Measurements from ENCODE around the gene PLXNC1. TPM values are rescaled to one million over a fixed set of nuclear protein-coding genes. Genes with fewer than 3 reads are reported as not detected.

PLXNC1 gene
- polyA plus RNA-seq, 3 donors = 0.84 to 4.6 (median 3.2) TPM

GRCh38 chr12:94190623-94191022, 42.2 kb downstream of the PLXNC1 start:
- 46 to 85% (median 48%) methylated on average over 2 of the region's 2 CpGs for WGBS, 3 donors
- no peak overlapping the region for H3K27ac ChIP-seq (ENCODE audit: low read depth, low read length)

- H3K27ac ChIP-seq (ENCODE audit: low read depth, low read length) = no peak overlapping the region
- WGBS, 3 donors = 93 to 98% (median 97%) methylated on average over 2 of the region's 2 CpGs
Observed at GRCh38 chr12:94191023-94191422, 42.6 kb downstream of the PLXNC1 start.

GRCh38 chr12:94191811-94192210, 43.4 kb downstream of the PLXNC1 start:
- no peak overlapping the region for H3K27ac ChIP-seq (ENCODE audit: low read depth, low read length)
- 95 to 98% (median 97%) methylated on average over 1 of the region's 1 CpG for WGBS, 3 donors

GRCh38 chr12:94192506-94192905, 44.1 kb downstream of the PLXNC1 start:
- no peak overlapping the region for H3K27ac ChIP-seq (ENCODE audit: low read depth, low read length)

GRCh38 chr12:94193168-94193567, 44.8 kb downstream of the PLXNC1 start:
- H3K27ac ChIP-seq (ENCODE audit: low read depth, low read length) = no peak overlapping the region
- 71 to 90% (median 75%) methylated on average over 3 of the region's 3 CpGs for WGBS, 3 donors

- 94 to 97% (median 96%) methylated on average over 6 of the region's 6 CpGs for WGBS, 3 donors
- H3K27ac ChIP-seq (ENCODE audit: low read depth, low read length) = no peak overlapping the region
Observed at GRCh38 chr12:94195483-94195882, 47.1 kb downstream of the PLXNC1 start.

GRCh38 chr12:94198469-94198868, 50.1 kb downstream of the PLXNC1 start:
- WGBS, 3 donors = 83 to 89% (median 85%) methylated on average over 5 of the region's 5 CpGs
- H3K27ac ChIP-seq (ENCODE audit: low read depth, low read length) = no peak overlapping the region

- WGBS, 3 donors = 78 to 82% (median 82%) methylated on average over 9 of the region's 9 CpGs
- no peak overlapping the region for H3K27ac ChIP-seq (ENCODE audit: low read depth, low read length)
Observed at GRCh38 chr12:94198872-94199271, 50.5 kb downstream of the PLXNC1 start.

DNA sequence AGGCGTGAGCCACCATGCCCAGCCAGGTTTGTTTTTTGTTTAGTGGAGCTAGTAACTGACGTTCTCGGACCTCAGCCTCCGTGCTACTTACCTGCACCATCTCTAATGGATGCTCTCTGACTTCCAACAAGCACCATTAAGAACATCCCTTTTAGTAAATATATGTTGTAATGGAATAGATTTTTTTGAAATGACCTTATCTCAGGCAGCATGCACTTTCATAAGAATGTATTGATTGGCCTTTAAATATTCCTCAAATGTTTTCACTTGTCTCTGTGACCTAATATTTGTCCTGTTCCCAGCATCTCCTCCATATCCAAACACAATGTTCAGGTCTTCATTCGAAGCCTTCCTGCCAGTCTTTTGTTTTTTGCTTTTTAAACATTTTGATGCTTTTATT, 51.7 kb downstream of the PLXNC1 start:
- H3K27ac ChIP-seq (ENCODE audit: low read depth, low read length) = no peak overlapping the region
- 81 to 95% (median 87%) methylated on average over 5 of the region's 5 CpGs for WGBS, 3 donors

DNA sequence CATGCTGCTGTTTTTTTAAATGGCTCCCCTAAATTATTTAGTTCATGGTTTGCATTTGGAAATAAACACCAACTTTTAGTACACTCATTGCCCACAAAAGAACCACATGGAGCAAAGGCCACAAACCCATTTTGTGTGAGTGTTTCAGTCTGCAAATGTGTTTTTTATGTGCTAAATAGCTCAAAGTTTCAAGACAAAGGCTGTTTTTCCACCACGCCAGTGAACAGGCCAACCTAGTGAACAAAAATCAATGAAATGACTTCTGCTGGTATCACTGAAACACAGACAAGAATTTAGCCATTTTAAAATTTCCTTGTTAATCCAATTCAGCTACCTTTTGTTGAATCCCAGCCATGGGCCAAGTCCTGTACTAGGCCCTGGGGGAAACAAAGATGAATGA, 52.3 kb downstream of the PLXNC1 start:
- H3K27ac ChIP-seq (ENCODE audit: low read depth, low read length) = no peak overlapping the region
- WGBS, 3 donors = 92 to 95% (median 94%) methylated on average over 1 of the region's 1 CpG

- WGBS, 3 donors = 85 to 88% (median 86%) methylated on average over 7 of the region's 7 CpGs
- no peak overlapping the region for H3K27ac ChIP-seq (ENCODE audit: low read depth, low read length)
Observed at GRCh38 chr12:94202245-94203180, 54.1 kb downstream of the PLXNC1 start.

GRCh38 chr12:94203181-94203546, 54.8 kb downstream of the PLXNC1 start:
- H3K27ac ChIP-seq (ENCODE audit: low read depth, low read length) = no peak overlapping the region
- WGBS, 3 donors = 42 to 63% (median 48%) methylated on average over 2 of the region's 2 CpGs

DNA sequence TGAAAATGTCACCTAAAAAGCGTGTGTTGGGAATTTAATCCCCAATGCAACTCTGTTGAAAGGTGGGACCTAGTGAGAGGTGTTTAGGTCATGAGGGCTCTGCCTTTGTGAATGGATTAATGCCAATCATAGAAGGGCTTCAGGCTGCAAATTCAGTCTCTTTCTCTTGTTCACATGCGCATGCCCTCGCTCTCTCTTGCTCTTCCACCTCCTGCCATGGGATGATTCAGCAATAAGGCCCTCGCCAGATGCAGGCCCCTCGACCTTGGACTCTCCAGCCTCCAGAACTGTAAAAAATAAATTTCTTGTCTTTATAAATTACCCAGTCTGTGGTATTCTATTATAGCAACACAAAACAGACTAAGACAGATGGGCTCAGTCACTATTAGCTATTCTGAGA, 55.4 kb downstream of the PLXNC1 start:
- WGBS, 3 donors = 87 to 91% (median 88%) methylated on average over 5 of the region's 5 CpGs
- no peak overlapping the region for H3K27ac ChIP-seq (ENCODE audit: low read depth, low read length)

GRCh38 chr12:94204499-94205247, 56.3 kb downstream of the PLXNC1 start:
- 37 to 66% (median 38%) methylated on average over 4 of the region's 4 CpGs for WGBS, 3 donors
- H3K27ac ChIP-seq (ENCODE audit: low read depth, low read length) = no peak overlapping the region

DNA sequence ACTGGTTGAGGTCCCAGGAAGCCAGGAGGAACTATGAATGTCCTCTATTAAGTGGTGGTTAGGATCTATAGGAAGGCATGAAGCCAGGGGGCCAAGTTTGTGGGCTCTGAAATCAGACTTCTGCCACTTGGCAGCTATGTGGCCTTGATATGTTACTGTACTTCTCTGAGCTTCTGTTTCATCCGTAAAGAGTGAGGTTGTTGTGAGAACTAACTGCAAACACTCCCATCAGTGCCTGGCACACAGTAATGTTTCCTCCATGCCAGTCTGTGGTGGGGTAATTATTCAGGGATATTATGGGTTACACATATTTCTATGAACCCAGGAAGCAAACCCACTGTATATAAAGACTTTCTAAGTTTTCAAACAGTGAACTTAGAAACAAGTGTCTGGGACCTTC, 57.4 kb downstream of the PLXNC1 start:
- 50 to 73% (median 50%) methylated on average over 1 of the region's 1 CpG for WGBS, 3 donors
- H3K27ac ChIP-seq (ENCODE audit: low read depth, low read length) = no peak overlapping the region

DNA sequence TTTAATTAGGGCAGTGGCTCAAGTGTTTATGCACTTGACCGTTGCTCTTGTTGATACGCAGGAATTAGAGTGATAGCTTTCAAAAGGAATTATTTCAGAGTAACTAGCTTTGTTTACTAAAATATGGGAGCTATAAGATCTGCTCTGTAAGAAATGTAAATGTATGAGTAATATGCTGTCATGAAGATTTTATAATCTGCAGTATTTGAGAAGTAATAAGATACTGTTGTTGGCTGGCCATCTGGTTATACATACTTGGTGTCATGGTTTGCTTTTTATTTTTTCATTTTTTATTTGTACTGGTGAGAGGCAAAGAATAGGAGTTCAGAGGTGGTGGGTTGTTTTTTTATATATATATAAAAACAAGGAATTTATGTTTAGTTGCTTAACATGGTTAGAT, 58.5 kb downstream of the PLXNC1 start:
- WGBS, 3 donors = 89 to 93% (median 92%) methylated on average over 2 of the region's 2 CpGs
- no peak overlapping the region for H3K27ac ChIP-seq (ENCODE audit: low read depth, low read length)

DNA sequence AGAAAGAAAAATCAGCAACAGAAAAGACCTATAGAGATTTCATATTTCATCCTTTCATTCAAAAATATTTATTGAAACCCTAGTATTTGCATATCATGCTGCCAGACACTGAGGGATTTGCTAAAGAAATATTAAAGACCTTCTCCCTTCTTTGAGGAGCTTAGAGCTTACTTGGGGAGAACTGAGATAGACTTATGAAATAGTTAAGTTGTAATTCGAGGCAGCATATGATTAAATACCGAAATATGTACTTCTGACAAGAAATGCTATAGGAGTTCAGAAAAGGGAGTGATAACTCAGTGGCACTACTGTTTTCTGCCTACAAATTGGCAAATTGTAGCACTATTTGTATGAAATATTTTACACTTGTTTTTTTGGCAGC, 59.1 kb downstream of the PLXNC1 start:
- H3K27ac ChIP-seq (ENCODE audit: low read depth, low read length) = no peak overlapping the region
- WGBS, 3 donors = 28 to 52% (median 32%) methylated on average over 2 of the region's 2 CpGs

GRCh38 chr12:94207849-94208621, 59.7 kb downstream of the PLXNC1 start:
- WGBS, 3 donors = 26 to 68% (median 32%) methylated on average over 14 of the region's 14 CpGs
- H3K27ac ChIP-seq (ENCODE audit: low read depth, low read length) = no peak overlapping the region

DNA sequence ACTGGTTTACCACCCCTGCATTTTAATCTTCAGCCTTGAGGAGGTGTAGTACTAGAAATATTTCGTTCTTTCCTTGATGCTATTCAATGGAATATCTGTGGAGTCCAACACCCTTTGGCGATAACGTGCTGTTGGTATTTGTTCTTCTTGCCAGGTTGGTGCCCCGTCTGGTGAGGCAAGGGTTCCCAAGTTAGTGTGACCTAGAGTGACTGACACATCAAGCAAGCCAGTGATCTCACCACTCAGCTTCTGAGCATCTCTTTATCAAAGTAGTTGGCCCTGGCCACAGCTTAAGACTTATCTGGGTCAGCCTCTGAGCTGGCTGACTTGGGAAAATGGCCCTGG, 60.2 kb downstream of the PLXNC1 start:
- 67 to 87% (median 73%) methylated on average over 4 of the region's 4 CpGs for WGBS, 3 donors

More for the DNA sequence above, 60.2 kb downstream of the PLXNC1 start:
- H3K27ac ChIP-seq (ENCODE audit: low read depth, low read length) = no peak overlapping the region

All from adipose tissue (tissue), 3 donors.